K562 (cell line): ENCODE measurements around the gene NEU1. TPM values are rescaled to one million over a fixed set of nuclear protein-coding genes. Genes with fewer than 3 reads are reported as not detected.

Experiments
- BRF1 ChIP-seq: IDR thresholded peaks from 3 replicates; pipeline ENCODE4 v1.6.1; 2011; ENCODE audit warnings: borderline replicate concordance, mild to moderate bottlenecking; ENCODE audit not compliant: insufficient read length; ENCODE audit errors: extremely low read depth
- CREBBP ChIP-seq: IDR thresholded peaks from one replicate; pipeline ENCODE4 v1.6.1; 2012; ENCODE audit warnings: low read depth, mild to moderate bottlenecking, control low read depth, inconsistent platforms, low read length
- DACH1 ChIP-seq: fragments of 450-650 bp; IDR thresholded peaks from 2 replicates; pipeline ENCODE4 v1.6.1; 2018; ENCODE audit not compliant: partially characterized antibody
- E4F1 ChIP-seq: fragments of 250-450 bp; sonication (Bioruptor Pico); IDR thresholded peaks from 2 replicates; pipeline ENCODE4 v1.5.0; 2021; ENCODE audit warnings: mild to moderate bottlenecking, borderline replicate concordance
- GABPB1 ChIP-seq: sonication (generic); formaldehyde crosslinking; IDR thresholded peaks from 2 replicates; pipeline ENCODE4 v1.8.0; 2022; ENCODE audit warnings: mild to moderate bottlenecking, missing genetic modification reagents
- HDAC1 ChIP-seq, 2 experiments: fragments of 450-650 bp; IDR thresholded peaks; 2 replicates each; pipeline ENCODE4 v1.6.1; 2016 to 2017; ENCODE audit warnings: inconsistent platforms in 1 of 2, mild to moderate bottlenecking in 1 of 2, moderate library complexity in 1 of 2
- HDAC3 ChIP-seq: fragments of 450-650 bp; IDR thresholded peaks from 2 replicates; pipeline ENCODE4 v1.6.1; 2018; ENCODE audit warnings: borderline replicate concordance, mild to moderate bottlenecking, moderate library complexity; ENCODE audit not compliant: partially characterized antibody
- HNRNPUL1 ChIP-seq: fragments of 200-400 bp; formaldehyde crosslinking; IDR thresholded peaks from 2 replicates; pipeline ENCODE4 v1.6.1; 2017; ENCODE audit warnings: low read length
- IRF9 ChIP-seq: fragments of 450-650 bp; IDR thresholded peaks from 2 replicates; pipeline ENCODE4 v1.6.1; 2016; ENCODE audit warnings: missing biosample characterization, missing genetic modification characterization
- KDM5B ChIP-seq: fragments of 200-600 bp; sonication (generic); IDR thresholded peaks from 2 replicates; pipeline ENCODE4 v1.6.1; 2012; ENCODE audit warnings: low read depth, mild to moderate bottlenecking, moderate library complexity, low read length, control low read depth, inconsistent platforms; ENCODE audit not compliant: insufficient replicate concordance
- MEF2A ChIP-seq: IDR thresholded peaks from 2 replicates; pipeline ENCODE4 v1.6.1; 2011; ENCODE audit warnings: low read depth, mild to moderate bottlenecking, low read length, moderate library complexity; ENCODE audit not compliant: control insufficient read depth
- MLX ChIP-seq, 2 experiments: fragments of 450-650 bp in 1 of 2; sonication (generic) in 1 of 2; formaldehyde crosslinking; conservative IDR thresholded peaks; 2 replicates each; pipeline versions ENCODE4 v1.4.0 to v1.8.1; 2020 to 2022; ENCODE audit warnings: mild to moderate bottlenecking in 1 of 2, missing genetic modification reagents in 1 of 2
- PHB ChIP-seq: fragments of 250-450 bp; sonication (Bioruptor Pico); IDR thresholded peaks from 2 replicates; pipeline ENCODE4 v1.5.0; 2021
- PTRF ChIP-seq: fragments of 450-650 bp; IDR thresholded peaks from 2 replicates; pipeline ENCODE4 v1.6.1; 2016; ENCODE audit warnings: mild to moderate bottlenecking, missing genetic modification characterization, missing compliant biosample characterization
- RAD51 ChIP-seq: fragments of 450-650 bp; IDR thresholded peaks from 2 replicates; pipeline ENCODE4 v1.7.1; 2016; ENCODE audit warnings: low read depth, mild to moderate bottlenecking, borderline replicate concordance
- SETDB1 ChIP-seq: IDR thresholded peaks from one replicate; pipeline ENCODE4 v1.6.1; 2012; ENCODE audit warnings: low read length, control low read depth, inconsistent platforms
- TARDBP ChIP-seq: fragments of 450-650 bp; IDR thresholded peaks from 2 replicates; pipeline ENCODE4 v1.6.1; 2016
- TCF15 ChIP-seq: fragments of 250-450 bp; sonication (Bioruptor Pico); IDR thresholded peaks from 2 replicates; pipeline ENCODE4 v1.8.0; 2022; ENCODE audit warnings: moderate library complexity, mild to moderate bottlenecking, inconsistent platforms
- TEAD4 ChIP-seq, 2 experiments: sonication (generic) in 1 of 2; formaldehyde crosslinking in 1 of 2; IDR thresholded peaks; 2 replicates each; pipeline versions ENCODE4 v1.6.1 to v1.8.0; 2012 to 2022; ENCODE audit warnings: borderline replicate concordance in 1 of 2, inconsistent platforms in 1 of 2, low read length in 1 of 2, mild to moderate bottlenecking in 1 of 2, missing genetic modification reagents in 1 of 2
- TOE1 ChIP-seq, 2 experiments: fragments of 450-650 bp in 1 of 2; sonication (generic) in 1 of 2; formaldehyde crosslinking in 1 of 2; IDR thresholded peaks; 2 replicates each; pipeline versions ENCODE4 v1.7.1 to v1.8.0; 2016 to 2022; ENCODE audit warnings: borderline replicate concordance in 2 of 2, mild to moderate bottlenecking in 2 of 2, antibody characterized with exemption in 1 of 2, inconsistent platforms in 1 of 2, low read depth in 1 of 2, missing genetic modification reagents in 1 of 2, moderate library complexity in 1 of 2
- ZEB2 ChIP-seq: fragments of 450-650 bp; IDR thresholded peaks from 2 replicates; pipeline ENCODE4 v1.6.1; 2016
- ZNF140 ChIP-seq: fragments of 250-450 bp; sonication (Bioruptor Pico); IDR thresholded peaks from 2 replicates; pipeline ENCODE4 v1.8.0; 2021; ENCODE audit warnings: moderate library complexity, mild to moderate bottlenecking, inconsistent platforms
- ZNF586 ChIP-seq: fragments of 450-650 bp; formaldehyde crosslinking; conservative IDR thresholded peaks from 2 replicates; pipeline ENCODE4 v1.4.0; 2020; ENCODE audit warnings: mild to moderate bottlenecking, moderate library complexity
- ZNF707 ChIP-seq: fragments of 250-450 bp; sonication (Bioruptor Pico); conservative IDR thresholded peaks from 2 replicates; pipeline ENCODE4 v1.8.0; 2022; ENCODE audit warnings: inconsistent platforms, mild to moderate bottlenecking, moderate library complexity
- ZNF77 ChIP-seq: fragments of 250-450 bp; sonication (Bioruptor Pico); IDR thresholded peaks from 2 replicates; pipeline ENCODE4 v1.5.0; 2020
- ZNF778 ChIP-seq: fragments of 450-650 bp; formaldehyde crosslinking; IDR thresholded peaks from 2 replicates; pipeline ENCODE4 v1.4.0; 2020; ENCODE audit warnings: mild to moderate bottlenecking, moderate library complexity
- polyA plus RNA-seq, 8 experiments: library from polyadenylated mRNA; depleted of rRNA in 4 of 8; stranded (reverse) in 5 of 8; unstranded in 3 of 8; fragments of >200 nt; fragmentation: Nextera tagmentation in 2 of 8; fragmentation: Illumina TruSeq in 1 of 8; extraction: Ambion mirVana in 2 of 8; extraction: Trizol in 1 of 8; gene quantifications; 2 replicates each; pipeline versions ENCODE4 v1.2.1 to v1.2.3, GENCODE V29; 2011 to 2014; ENCODE audit warnings: inconsistent platforms in 1 of 8, missing spikeins in 1 of 8
- total RNA-seq, 7 experiments: library from RNA; depleted of rRNA in 6 of 7; stranded (reverse); fragments of >200 nt in 6 of 7; fragmentation: Illumina TruSeq in 2 of 7; extraction: Trizol in 2 of 7; gene quantifications; 2 replicates each; pipeline versions ENCODE4 v1.2.1 to v1.2.3, GENCODE V29; 2011 to 2021; ENCODE audit warnings: low replicate concordance in 1 of 7

The NEU1 gene
- total and polyA plus RNA-seq, 9 of the 15 experiments (the other 6 are each of a cell fraction or from before 2014, with no cell fraction given), result 14.8 to 67.8 (median 51.0) TPM

GRCh38 chr6:31814677-31815024, 48.0 kb downstream of the NEU1 start (continued):
- TF ChIP-seq PTRF (no peak), MEF2A (no peak), KDM5B (no peak), TEAD4 (IDR thresholded peaks at IDR 0.05; ENCODE audit: low read length) (peak; percentile 62; the same call in 1 of the 2 replicates), TEAD4 (CRISPR knock-in tag; IDR thresholded peaks at IDR 0.05; ENCODE audit: borderline replicate concordance) (no peak), ZNF707 (no peak), HNRNPUL1 (no peak), ZEB2 (0 out of 2 replicates have a peak, but pooled peaks have one; percentile 51), IRF9 (no peak), TCF15 (CRISPR knock-in tag) (no peak), GABPB1 (CRISPR knock-in tag) (no peak), HDAC3 (no peak), ZNF586 (0 out of 2 replicates have a peak, but pooled peaks have one; percentile 25), E4F1 (CRISPR knock-in tag) (no peak), CREBBP (no peak), RAD51 (no peak), TOE1 (IDR thresholded peaks at IDR 0.05; ENCODE audit: borderline replicate concordance) (no peak), TOE1 (CRISPR knock-in tag; IDR thresholded peaks at IDR 0.05; ENCODE audit: borderline replicate concordance, low read depth) (no peak), BRF1 (no peak), DACH1 (no peak), MLX (CRISPR knock-in tag; conservative IDR thresholded peaks at IDR 0.05) (peak in 1 of 2 experiments; percentile 72; a peak in 1 of 4 replicates), ZNF778 (CRISPR knock-in tag) (no peak), HDAC1 (IDR thresholded peaks at IDR 0.05) (0 out of 4 replicates have a peak, but pooled peaks of 1 of the 2 experiments have one; percentile 79), ZNF140 (CRISPR knock-in tag) (no peak), ZNF77 (CRISPR knock-in tag) (no peak), TARDBP (no peak), SETDB1 (no peak), PHB (CRISPR knock-in tag) (0 out of 2 replicates have a peak, but pooled peaks have one; percentile 82)
